Left cardiac atrium (tissue), 4 donors: ENCODE data around the gene SNX10. TPM values are rescaled to one million over a fixed set of nuclear protein-coding genes. Genes with fewer than 3 reads are reported as not detected.

Source experiments
- ATAC-seq, 2 donors: fragments of 200-7000 bp; cut with Tn5 transposase; one replicate each; pipeline ENCODE4 v1.9.1; 2020; ENCODE audit warnings: mild to moderate bottlenecking in 2 of 2, moderate library complexity in 2 of 2
- DNase-seq: peaks from one replicate; pipeline ENCODE4 v3.0.0-alpha.2; 2020
- intact Hi-C, 2 donors: fragments of 100-400 bp; cut with DNase I; formaldehyde crosslinking; loops; one replicate each; pipeline versions ENCODE4 v1.14.1 to v1.15.1; 2022 to 2023
- total RNA-seq, 2 donors: library from RNA; stranded (reverse); fragmentation: NEBNext Ultra II Directional; extraction: Animal tissue kit (Norgen Biotek cat#: 25700); gene quantifications; one replicate each; pipeline ENCODE4 v1.2.1, GENCODE V29; 2021
- donor health status: DM: no; HTN: yes; CAD: no.
- donor health status: DM: no; HTN: yes; CAD: no; lungs with severe emphysema.
- donor health status: DM: yes; HTN: yes; CAD: no.
- donor health status: Dilated cardiomyopathy.

The SNX10 gene
- total RNA-seq, 2 donors from 2014 or later = 5.7 to 7.1 TPM

- DNase-seq (no peak), ATAC-seq (peak in 1 of 2 donors; percentile 18)
- intact Hi-C loops = no loop called here
Measured at GRCh38 chr7:26417911-26418413, 126.3 kb downstream of the SNX10 start.

- DNase-seq = no peak
- intact Hi-C loops = no loop called here
- no peak for ATAC-seq
Measured at GRCh38 chr7:26419198-26419597, 127.5 kb downstream of the SNX10 start.

- intact Hi-C loops = no loop called here
- ATAC-seq (no peak), DNase-seq (no peak)
Measured at GRCh38 chr7:26420422-26421019, 128.9 kb downstream of the SNX10 start.

DNA sequence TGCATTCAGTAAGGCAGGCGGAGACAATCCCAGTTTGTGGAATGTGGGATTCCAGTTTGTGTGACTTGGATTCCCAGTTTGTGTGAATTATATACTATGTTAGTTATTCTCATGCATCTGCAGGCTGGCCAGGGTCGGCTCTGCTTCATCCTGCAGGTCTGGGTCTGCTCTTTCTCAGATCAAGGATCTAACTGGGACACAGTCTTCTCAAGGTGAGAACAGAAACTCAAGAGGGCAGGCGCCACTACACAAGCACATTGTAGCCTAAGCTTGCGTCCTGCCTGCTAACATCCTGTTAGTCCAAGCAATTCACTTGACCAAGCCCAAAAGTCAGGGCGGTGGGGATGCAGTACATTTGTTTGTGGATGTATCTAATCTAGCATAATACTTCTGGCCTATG is 131.1 kb downstream of the SNX10 start:
- DNase-seq = no peak
- ATAC-seq = no peak
- intact Hi-C loops = no loop called here

DNA sequence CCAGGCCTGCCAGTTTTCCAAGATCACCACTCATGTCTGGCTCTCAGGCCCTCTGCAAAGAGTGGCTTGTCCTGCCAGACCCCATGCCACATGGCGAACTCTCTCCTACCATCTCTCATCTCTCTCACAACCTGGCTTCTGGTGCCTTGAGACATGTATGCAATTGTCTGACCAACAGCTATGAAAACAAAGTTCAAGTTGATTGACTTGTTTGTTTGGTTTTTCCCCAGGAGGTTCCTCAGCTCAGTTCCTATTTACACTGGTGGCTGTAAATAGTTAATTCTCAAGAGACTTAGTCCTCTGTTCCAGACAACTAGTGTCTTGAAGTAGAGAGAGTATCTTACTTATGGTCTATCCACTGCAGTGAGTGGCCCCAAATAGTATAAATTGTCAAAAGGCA is 131.8 kb downstream of the SNX10 start:
- intact Hi-C loops = no loop called here
- no peak for DNase-seq

More for the DNA sequence above, 131.8 kb downstream of the SNX10 start:
- ATAC-seq = no peak

Other genes starting within 250 kb of the SNX10 start
- 1 to 10 TPM; 1.3 to 1.7 TPM for gene NFE2L3, start 139.7 kb upstream of the SNX10 start, total RNA-seq
- gene HNRNPA2B1, start 91.1 kb upstream of the SNX10 start, total RNA-seq = 100 to 1,000 TPM; 330 to 390 TPM
- gene CBX3, start 90.1 kb upstream of the SNX10 start, total RNA-seq = 10 to 100 TPM; 61.9 to 82.7 TPM